Stimulated activated CD4-positive, alpha-beta T cell treated with anti-CD3 and anti-CD28 coated beads, TNF-alpha, amount 100 ng/mL, for 4 hours (primary cell): ENCODE measurements around the gene ZFC3H1.

ENCODE experiments used
- DNase-seq, 3 experiments: peaks; one replicate each; pipeline ENCODE4 v3.0.0-alpha.2; 2020; ENCODE audit warnings: low read depth in 3 of 3

ZFC3H1 gene

DNA sequence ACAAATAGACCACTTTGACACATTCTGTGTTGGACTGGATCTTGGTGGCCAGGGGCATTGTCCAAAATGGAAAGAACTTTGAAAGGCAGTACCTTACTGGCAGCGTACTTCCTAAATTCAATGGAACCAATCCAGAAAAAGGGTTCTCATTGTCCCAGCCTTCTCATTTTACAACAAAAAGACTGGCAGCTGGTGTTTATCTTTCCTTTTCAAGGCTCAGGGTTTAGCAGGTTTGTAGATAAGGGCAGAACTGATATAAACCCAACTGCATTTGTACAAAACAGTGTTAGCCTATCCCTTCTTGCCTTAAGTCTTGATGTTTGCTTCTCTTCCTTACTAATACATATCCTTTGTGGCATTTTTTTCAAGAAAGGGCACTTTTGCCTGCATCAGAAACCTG, 8.2 kb upstream of the ZFC3H1 start:
- DNase-seq = no peak

DNA sequence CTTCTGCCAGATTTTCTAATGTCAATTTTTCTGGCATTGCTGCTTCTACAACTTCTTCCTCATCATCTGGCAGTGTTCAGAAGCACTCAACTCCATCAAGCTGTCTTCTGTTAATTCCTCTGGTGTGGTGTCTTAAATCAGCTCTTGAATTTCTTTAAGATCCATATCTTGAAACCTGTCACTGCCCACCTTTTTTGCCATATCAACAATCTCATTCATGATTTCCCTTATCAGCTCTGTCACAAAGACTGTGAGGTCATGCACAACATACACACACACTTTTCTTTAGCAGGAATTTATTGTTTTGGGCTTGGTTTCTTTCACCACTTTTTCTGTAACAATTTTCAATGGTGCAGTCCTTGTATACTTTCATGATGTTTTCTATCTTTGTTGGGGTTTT, 7.7 kb upstream of the ZFC3H1 start:
- no peak for DNase-seq

DNA sequence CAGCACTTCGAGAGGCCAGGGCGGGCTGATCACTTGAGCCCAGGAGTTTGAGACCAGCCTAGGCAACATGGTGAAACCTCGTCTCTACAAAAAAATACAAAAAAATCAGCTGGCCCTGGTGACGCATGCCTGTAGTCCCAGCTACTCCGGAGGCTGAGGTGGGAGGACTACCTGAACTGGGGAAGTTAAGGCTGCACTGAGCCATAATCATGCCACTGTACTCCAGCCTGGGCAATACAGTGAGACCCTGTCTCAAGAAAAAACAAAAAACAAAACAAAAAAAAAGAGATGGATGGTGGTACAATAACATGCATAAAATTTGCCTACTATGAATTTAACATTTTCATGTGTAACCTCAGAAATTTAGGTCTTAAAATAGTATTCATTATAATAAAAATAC, 2.6 kb upstream of the ZFC3H1 start:
- DNase-seq = no peak

DNA sequence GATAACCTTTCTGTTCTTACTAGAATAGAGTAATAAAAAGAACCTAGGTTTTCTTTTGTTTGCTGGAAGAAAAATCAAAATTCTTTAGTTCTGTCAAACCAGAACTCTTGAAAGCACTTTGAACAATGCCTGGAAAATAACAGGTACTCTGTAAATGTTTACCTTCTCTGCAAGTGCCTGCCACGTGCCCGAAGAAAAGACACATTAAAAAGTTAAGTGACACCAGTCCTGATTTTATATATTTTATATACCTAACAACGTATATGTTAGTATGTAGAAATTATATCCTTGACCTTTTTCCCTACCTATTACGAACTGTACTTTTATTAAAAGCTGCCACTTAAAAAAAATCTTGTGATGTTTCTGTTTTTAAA, 1.4 kb upstream of the ZFC3H1 start:
- DNase-seq = no peak

DNA sequence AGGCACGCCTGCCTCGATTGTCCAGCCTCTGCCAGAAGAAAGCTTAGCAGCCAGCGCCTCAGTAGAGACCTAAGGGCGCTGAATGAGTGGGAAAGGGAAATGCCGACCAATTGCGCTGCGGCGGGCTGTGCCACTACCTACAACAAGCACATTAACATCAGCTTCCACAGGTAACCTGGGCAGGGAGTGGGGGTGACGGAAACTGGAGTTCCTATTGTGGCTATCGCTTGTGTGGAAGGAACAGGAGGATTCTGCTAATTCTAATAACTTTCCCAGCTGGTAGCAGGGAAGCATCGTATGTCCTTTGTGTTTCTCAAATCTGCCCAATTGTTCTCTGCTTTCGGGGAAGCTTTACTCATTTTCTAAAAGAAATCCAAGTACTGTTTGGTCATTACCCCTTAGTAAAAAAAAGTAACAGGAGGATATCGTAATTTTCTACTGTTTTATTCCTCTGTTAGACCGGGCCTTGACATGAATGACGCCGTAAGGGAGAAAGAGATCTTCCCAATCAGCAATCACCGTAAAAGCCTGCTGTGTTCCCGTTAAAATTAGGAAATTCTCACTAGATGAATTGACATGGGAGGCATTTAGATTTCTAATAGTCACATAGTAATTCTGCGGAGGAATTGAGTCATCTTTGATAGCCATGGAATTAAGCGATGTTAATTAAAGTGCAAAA, 902 bp upstream of the ZFC3H1 start:
- no peak for DNase-seq

DNA sequence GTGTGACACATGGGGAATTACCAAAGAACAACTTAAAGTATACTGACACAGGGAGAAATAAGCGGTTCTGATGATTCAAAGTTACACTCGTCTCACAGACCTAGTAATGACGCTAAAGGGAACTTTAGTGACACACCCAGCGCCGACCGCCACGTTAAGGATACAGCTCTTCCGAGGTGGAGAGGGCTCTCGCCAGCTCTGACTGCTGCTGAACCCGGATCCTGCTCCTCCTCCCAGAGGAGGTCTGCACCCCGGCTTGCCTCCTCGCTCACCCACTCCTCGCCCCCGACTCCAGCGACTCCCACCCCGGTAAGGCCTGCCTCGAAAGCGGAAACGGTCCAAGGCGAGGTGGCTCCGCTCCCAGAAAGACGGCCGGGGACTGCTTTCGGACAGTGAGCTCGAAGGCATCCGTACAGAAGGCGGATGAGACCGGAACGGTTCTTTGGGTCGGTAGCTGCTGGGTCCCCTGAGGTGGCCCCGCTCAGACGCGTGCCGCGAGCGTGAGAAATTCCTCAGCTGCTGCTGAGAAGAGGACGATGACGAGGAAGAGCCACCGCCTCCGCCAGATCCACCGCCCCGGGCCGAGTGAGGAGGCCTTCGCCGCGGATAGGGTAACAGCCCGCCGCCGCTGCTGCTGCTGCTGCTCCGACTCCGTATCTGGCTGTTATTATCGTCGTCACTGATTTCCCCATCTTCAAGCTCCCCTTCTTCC, 643 bp downstream of the ZFC3H1 start:
- peak; percentile 55 to 60 (median 55) for DNase-seq

DNA sequence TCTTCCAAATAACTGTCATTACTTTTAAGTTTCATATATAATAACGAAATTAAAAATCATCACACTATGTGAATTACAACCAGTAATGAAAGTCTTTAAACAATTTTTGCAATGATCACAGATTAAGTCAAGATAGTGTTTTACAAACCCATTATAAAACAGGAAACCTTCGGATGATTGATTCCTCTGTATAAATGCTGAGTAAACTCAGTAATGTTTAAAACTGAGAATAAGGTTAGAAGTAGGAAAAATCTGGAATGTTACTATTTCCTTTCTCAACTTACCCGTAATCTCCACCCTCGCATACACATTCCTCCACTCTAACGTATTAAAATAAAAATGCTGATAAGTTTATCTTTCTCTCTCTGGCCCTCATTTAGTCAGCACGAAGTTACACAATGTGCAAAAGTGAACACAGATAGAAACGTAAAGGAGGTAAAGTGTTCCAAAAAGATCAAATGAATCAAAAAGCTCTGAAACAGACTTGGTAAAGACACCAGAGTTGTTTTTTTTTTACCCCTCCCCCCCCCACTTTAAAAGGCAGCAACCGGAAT, 1.6 kb downstream of the ZFC3H1 start:
- DNase-seq = no peak

DNA sequence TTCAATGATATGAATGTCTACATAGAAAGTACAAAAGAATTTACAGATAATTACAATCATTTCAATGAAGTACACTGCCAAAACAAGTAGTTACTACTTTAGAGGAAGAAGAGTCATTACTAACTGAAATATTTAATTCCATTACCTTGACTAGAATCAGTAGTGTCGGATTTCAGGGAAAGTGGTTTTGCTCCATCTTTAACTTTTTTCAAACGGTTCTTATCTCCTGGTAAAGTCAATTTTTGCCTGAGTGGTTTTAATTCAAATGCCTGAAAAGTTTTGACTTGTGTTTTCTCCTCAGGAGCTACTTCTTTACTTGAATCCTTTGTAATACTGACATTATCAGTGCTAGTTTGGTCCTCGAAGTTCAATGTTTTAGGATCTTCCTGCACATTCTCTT, 6.9 kb downstream of the ZFC3H1 start:
- DNase-seq = no peak

DNA sequence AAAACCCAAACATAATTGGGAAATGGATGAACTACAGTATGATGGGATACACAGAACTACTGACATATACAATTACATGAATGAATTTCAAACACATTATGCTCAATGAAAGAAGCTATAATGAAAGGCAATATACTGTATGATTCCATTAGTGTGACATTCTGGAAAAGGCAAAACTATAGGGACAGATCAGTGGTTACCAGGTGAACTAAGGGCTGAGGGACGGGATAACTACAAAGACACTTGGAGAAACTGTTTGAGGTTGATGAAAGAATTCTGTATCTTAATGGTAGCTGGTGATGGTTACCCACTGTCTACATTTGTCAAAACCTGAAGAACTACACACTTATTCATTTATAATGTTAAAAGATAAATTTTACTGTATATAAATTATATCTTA, 7.7 kb downstream of the ZFC3H1 start:
- DNase-seq = no peak

DNA sequence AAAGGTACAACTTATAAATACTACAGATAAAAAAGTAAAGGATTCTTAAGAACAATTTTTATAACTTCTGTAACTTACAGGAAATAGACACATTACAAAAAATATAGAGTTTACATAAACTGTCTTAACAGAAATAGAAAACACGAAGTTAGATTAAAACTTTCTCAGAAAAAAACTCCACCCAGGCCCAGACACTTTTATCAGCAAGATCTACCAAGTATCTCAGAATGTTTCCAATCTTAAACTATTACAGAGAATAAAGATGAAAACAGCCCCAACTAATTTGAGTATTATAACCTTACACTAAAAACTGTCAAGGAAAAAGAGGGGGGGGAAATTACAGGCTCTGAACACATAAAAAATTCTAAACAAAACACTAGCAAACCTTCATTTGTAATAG, 8.2 kb downstream of the ZFC3H1 start:
- no peak for DNase-seq

DNA sequence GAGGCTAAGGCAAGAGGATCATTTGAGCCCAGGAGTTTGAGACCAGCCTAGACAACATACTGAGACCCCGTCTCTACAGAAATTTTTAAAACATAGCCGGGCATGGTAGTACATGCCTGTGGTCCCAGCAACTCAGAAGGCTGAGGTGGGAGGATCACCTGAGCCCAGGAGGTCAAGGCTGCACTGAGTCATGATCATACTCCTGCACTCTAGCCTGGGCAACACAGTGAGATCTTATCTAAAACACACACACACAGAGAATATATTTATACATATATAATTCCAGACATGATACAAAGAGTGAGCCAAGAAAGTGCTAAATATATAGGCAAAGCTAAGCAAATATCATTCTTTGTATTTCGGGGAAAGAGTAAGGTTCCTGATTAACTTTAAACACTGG, 9.4 kb downstream of the ZFC3H1 start:
- DNase-seq = no peak

DNA sequence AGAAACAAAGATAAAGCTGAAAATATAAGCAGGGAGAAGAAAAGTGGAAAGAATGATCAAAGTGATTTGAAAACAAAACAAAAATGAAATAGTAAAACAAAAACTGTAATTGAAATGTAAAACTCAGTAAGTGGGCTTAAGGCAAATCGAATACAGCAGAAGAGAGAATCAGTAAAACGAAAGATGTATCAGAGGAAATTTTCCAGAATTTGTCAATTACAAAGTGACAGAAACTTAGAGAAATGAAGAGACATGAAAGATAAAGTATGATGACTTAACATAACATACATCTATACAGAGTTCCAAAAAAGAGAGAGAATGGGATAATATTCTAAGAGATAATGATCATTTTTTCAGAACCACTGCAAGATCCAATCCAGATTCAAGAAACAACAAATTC, 10.5 kb downstream of the ZFC3H1 start:
- DNase-seq = no peak

DNA sequence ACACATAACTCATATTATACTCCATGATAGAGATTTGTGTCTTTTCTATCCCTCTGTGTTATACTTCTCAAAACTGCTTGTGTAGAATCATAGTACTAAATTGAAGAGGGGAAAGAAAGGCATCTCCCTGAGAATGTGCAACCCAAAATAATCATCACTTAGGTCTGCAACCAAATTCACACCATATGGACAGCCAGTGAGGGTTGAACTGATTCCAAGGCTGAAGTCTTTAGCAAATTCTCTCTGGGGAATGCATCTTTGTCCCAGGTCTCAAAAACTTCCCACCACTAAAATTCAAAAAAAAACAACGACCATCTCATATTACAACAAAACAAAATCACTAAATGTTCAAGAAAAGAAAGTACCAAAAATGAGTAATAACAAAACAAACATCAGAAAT, 11.0 kb downstream of the ZFC3H1 start:
- no peak for DNase-seq

DNA sequence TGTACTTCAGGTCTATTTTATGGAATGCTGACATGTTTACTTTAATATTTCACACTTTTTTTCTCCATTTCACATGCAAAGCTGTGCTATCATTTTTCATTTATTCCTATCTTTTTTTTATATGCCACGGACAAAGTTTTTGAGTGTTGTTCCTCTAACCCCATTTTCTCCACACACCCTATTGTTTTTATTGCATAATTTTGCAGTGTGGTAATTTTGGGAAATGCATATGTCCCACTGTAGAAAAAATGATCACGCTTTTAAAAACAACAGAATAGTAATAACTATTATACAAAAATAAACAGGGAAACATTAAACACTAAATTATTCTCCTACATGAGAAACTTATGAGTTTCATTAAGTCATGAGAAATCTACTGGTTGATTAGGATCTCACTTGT, 14.2 kb downstream of the ZFC3H1 start:
- no peak for DNase-seq

DNA sequence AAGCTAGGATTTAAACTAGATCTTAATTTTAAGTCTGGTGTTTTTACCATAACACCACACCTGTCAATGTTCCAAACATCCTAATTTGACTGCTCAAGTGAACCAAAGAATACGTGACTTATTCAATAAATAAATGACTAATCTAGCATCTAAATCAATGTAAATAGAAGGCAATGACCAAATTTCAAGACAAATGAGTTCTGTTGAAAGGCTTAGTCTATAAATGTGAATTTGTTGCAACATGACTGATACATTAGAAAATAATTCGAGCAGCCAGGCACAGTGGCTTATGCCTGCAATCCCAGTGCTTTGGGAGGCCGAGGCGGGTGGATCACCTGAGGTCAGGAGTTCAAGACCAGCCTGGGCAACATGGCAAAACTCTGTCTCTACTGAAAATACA, 15.1 kb downstream of the ZFC3H1 start:
- no peak for DNase-seq

DNA sequence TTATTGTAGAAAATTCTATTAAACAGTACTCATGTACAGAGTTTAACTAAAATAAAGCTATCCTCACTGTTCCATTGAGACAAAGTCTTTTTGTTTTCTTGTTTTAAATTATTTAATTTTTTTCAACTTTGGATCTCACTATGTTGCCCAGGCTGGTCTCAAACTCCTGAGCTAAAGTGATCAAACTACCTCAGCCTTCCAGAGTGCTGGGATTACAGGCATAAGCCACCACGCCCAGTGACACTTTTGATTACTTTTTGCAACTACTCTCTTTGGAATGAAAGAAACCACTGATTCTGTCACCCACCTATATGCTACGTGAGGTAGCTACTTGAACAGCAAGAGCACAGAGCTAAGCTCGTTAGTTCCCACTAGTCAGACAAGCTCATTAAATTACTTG, 17.1 kb downstream of the ZFC3H1 start:
- DNase-seq = no peak

DNA sequence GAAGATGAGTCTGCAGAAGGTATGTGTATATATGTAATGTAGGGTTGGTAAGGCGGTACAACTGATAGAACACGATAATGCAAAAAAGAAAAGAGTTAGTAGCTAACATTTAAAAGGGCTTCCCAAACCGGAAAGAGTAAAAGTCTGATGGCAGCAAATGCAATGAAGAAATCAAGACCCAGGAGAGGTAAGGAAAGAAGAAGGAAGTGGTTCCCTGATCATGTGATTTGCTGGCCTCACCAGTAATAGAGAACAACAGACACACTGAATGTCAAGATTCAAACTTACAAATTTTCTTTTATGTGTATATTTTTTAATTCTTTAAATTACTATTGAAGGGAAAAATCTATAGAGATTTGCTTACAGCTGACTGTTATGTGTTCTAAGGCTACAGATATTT, 18.4 kb downstream of the ZFC3H1 start:
- no peak for DNase-seq

DNA sequence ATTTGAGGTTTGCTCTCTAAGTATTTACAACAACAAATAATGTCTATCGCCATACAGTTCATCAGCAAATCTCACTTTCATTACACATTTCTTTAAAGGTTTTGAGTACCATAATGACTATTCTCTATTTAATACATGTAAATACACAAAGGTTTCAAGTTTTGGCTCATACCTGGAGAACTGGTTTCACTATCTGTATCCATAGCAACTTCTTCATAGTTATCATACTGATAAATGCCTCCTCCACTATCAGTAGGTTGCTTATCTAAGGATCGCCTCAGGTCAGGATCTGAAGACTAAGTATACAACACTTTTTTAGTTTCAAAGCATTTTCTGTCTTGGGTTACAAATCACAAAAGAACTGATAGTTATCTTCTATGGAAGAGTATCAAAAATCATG, 21.4 kb downstream of the ZFC3H1 start:
- no peak for DNase-seq

DNA sequence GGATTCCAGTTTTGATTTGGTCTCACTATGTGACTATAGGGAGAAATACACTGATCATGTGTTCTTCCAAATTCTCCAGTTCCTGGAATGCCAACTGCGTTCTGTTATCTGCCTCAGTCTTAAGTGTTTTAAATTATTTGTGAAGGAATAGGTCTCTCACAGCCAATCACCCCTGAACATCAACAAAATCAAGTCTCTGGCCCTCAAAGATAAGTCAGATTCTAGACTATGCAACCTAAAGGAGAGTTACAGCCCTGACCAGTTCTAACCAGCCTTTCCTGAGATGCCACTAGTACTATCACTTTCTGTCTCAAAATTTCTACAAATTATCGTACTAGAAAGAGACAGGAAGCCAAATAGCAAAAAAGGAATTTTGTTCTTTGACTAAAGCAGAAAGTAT, 22.3 kb downstream of the ZFC3H1 start:
- no peak for DNase-seq

DNA sequence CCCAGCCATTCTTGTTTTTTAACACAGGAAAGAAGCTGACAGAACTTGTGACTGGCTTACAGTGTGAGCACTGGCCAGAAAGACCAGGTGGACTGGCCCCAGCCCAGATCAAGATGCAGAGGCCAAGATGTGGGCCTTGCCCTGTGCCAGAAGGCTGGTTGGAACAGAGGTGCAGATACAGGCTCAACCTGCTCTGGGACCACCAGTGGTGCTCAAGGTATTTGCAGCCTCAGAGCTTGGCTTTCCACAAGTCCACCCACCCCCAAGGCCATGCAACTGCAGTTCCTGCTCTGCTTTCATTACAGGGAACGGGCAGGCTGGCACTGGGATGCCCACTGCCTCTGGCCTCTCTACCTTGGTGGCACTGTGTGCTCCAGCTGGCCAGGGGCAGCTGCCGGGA, 23.3 kb downstream of the ZFC3H1 start:
- no peak for DNase-seq

DNA sequence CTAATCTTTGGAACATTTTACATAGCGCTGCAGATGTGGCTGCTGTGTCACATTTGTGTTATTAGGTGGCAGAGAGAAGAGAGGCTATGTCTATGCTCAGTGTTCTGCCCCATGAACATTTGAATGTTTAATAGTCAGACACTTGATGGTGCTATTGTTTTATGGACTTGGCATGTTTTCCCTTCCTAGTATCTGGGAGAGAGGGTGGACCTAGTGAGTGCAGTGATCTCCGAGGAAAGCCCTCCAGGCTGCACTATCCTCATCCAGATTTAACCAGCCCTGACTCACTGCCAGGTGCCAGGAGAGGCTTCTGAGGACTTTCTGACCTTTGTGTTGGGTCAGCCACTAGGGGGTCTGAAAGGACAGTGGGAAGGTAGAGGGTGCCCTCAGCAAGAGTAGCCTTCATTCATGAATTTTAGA, 24.3 kb downstream of the ZFC3H1 start:
- DNase-seq = no peak

DNA sequence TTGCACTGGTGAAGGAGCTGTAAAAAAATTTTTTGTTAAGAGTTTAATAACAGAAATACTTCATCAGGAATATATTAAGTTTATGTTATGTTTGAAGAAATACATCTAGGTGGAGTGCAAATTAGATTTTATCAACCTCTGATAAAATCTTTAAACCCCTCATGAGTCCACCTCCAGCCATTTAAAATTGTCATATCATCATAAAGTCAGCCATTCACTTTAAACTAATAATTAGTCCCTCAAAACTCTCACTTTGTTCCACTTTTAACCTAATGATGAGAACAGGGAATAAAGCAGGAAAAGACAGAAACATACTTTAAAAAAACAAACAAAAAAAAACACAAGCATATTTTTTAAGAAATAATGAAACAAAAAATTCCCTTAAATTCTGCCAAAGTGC, 25.1 kb downstream of the ZFC3H1 start:
- no peak for DNase-seq

DNA sequence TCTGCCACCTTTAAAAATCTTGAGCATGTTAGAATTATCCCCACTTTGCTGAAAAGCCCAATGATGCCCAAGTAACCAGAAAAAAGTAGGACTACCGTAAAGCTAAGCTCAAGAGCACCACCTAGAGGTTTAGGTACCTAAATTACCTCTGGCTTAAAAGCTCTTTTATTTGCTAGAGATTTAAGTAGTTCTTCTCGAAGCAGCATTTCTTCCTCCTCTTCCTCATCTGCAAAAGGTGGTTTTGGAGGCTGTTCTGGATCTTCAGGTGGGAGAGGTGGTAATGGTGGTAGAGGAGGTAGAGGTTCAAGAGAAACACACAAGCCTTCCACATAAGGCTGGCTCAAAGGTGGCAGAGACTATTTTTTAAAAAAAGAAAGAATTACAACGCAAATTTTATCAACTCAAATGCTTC, 26.9 kb downstream of the ZFC3H1 start:
- DNase-seq = no peak
